Nephron progenitor cell (in vitro differentiated cells): ENCODE results near the gene LEKR1.

Experiments
- DNase-seq: peaks from one replicate; pipeline ENCODE4 v3.0.0; 2021
- H3K27ac Mint-ChIP-seq: 2 replicates; pipeline ENCODE4 v1.8.0; 2021; ENCODE audit warnings: mild to moderate bottlenecking, moderate library complexity, mixed read lengths
- H3K27me3 Mint-ChIP-seq: 2 replicates; pipeline ENCODE4 v1.8.0; 2021; ENCODE audit warnings: mild to moderate bottlenecking, low read depth, mixed read lengths; ENCODE audit not compliant: poor library complexity
- H3K36me3 Mint-ChIP-seq: 2 replicates; pipeline ENCODE4 v1.8.0; 2021; ENCODE audit warnings: low read depth, mixed read lengths
- H3K4me1 Mint-ChIP-seq: 2 replicates; pipeline ENCODE4 v1.8.0; 2021; ENCODE audit warnings: mixed read lengths
- H3K4me3 Mint-ChIP-seq: 2 replicates; pipeline ENCODE4 v1.8.0; 2021; ENCODE audit warnings: mild to moderate bottlenecking, moderate library complexity, mixed read lengths
- H3K9me3 Mint-ChIP-seq: 2 replicates; pipeline ENCODE4 v1.8.0; 2021; ENCODE audit warnings: mild to moderate bottlenecking, moderate library complexity, mixed read lengths
- CTCF ChIP-seq: fragments of 200-600 bp; sonication (generic); IDR thresholded peaks from 2 replicates; pipeline ENCODE4 v1.5.0; 2021; ENCODE audit warnings: antibody characterized with exemption

LEKR1 gene

GRCh38 chr3:157056035-157056434 is 229.9 kb downstream of the LEKR1 start:
- H3K9me3 Mint-ChIP-seq: no peaks in the 10 kb centered on the region
- no peak for DNase-seq
- no peaks in the 10 kb centered on the region for H3K27me3 Mint-ChIP-seq
- H3K27ac Mint-ChIP-seq: no peak overlapping the region
- H3K4me3 Mint-ChIP-seq: no peak overlapping the region
- H3K4me1 Mint-ChIP-seq: no peaks in the 10 kb centered on the region
- H3K36me3 Mint-ChIP-seq: no peaks in the 10 kb centered on the region
- no peak for TF ChIP-seq CTCF

- TF ChIP-seq CTCF: no peak
- no peaks in the 10 kb centered on the region for H3K27me3 Mint-ChIP-seq
- H3K9me3 Mint-ChIP-seq: no peaks in the 10 kb centered on the region
- no peak for DNase-seq
- H3K4me3 Mint-ChIP-seq: no peak overlapping the region
- H3K36me3 Mint-ChIP-seq: no peaks in the 10 kb centered on the region
- peaks cover 5% of the 10 kb centered on the region for H3K4me1 Mint-ChIP-seq
- H3K27ac Mint-ChIP-seq: no peak overlapping the region
These were observed 232.4 kb downstream of the LEKR1 start for GRCh38 chr3:157058392-157059071.

GRCh38 chr3:157059181-157059580 is 233.0 kb downstream of the LEKR1 start:
- no peak for DNase-seq
- H3K4me1 Mint-ChIP-seq: peaks cover 9% of the 10 kb centered on the region
- no peak for TF ChIP-seq CTCF
- H3K27me3 Mint-ChIP-seq: no peaks in the 10 kb centered on the region
- no peaks in the 10 kb centered on the region for H3K36me3 Mint-ChIP-seq
- H3K4me3 Mint-ChIP-seq: no peak overlapping the region
- no peak overlapping the region for H3K27ac Mint-ChIP-seq
- H3K9me3 Mint-ChIP-seq: no peaks in the 10 kb centered on the region

GRCh38 chr3:157059661-157060060 is 233.5 kb downstream of the LEKR1 start:
- H3K4me3 Mint-ChIP-seq: no peak overlapping the region
- no peaks in the 10 kb centered on the region for H3K27me3 Mint-ChIP-seq
- no peak for TF ChIP-seq CTCF

GRCh38 chr3:157061265-157061664 is 235.1 kb downstream of the LEKR1 start:
- H3K36me3 Mint-ChIP-seq: no peaks in the 10 kb centered on the region

More at GRCh38 chr3:157059661-157060060, 233.5 kb downstream of the LEKR1 start:
- H3K4me1 Mint-ChIP-seq: peaks cover 13% of the 10 kb centered on the region
- no peak overlapping the region for H3K27ac Mint-ChIP-seq
- DNase-seq: no peak
- no peaks in the 10 kb centered on the region for H3K9me3 Mint-ChIP-seq
- H3K36me3 Mint-ChIP-seq: no peaks in the 10 kb centered on the region

More at GRCh38 chr3:157061265-157061664, 235.1 kb downstream of the LEKR1 start:
- no peak for TF ChIP-seq CTCF
- no peak overlapping the region for H3K27ac Mint-ChIP-seq
- no peaks in the 10 kb centered on the region for H3K9me3 Mint-ChIP-seq
- peaks cover 13% of the 10 kb centered on the region for H3K4me1 Mint-ChIP-seq
- no peaks in the 10 kb centered on the region for H3K27me3 Mint-ChIP-seq
- H3K4me3 Mint-ChIP-seq: no peak overlapping the region
- DNase-seq: no peak
